GM06990 (cell line): ENCODE measurements around the gene DEPDC4.
"Not testable (repeated sequence)": the region's sequence is repeated elsewhere in the genome, so short reads cannot be mapped to it uniquely, and the experiment has no call there.

Experiments
- DNase-seq: peaks from one replicate; pipeline ENCODE4 v3.0.0-alpha.2; 2011; ENCODE audit not compliant: insufficient read length; ENCODE audit errors: extremely low read depth
- H3K27me3 ChIP-seq: replicated peaks from 2 replicates; pipeline ENCODE4 v1.6.0; 2011; ENCODE audit warnings: low read length; ENCODE audit not compliant: control insufficient read depth, insufficient read depth
- H3K36me3 ChIP-seq: 2 replicates; pipeline ENCODE4 v1.5.1; 2011; ENCODE audit warnings: low read length; ENCODE audit not compliant: control insufficient read depth, insufficient read depth
- H3K4me3 ChIP-seq: replicated peaks from 2 replicates; pipeline ENCODE4 v1.5.1; 2011; ENCODE audit warnings: low read depth, mild to moderate bottlenecking, control low read depth, low read length
- TF ChIP-seq, protein P1 (sequence below): IDR thresholded peaks from 2 replicates; pipeline ENCODE4 v1.5.1; 2011; ENCODE audit warnings: low read length, control low read depth, mild to moderate bottlenecking, inconsistent platforms; ENCODE audit not compliant: insufficient read depth, poor library complexity, severe bottlenecking

DEPDC4 gene

DNA sequence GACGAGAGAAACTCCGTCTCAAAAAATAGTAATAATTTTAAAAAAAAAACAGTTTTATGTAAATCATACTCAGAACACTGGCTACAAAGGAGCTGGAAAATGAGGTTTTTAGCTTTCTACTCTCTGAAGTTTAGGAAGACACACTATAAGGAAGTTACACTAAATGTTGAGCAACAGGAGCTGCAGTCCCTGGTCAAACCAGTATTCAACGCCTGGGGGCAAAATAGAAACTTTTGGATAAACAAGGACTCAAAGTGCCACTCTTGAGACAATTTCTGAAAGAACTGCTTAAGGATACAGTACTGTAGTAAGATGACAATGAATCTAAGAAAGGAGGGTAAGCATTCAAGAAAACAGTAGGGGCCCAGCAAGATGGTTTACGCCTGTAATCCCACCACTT, 37.0 kb downstream of the DEPDC4 start:
- Histone ChIP-seq H3K36me3 (peaks cover 3% of the 10 kb centered on the region), H3K4me3 (no peak overlapping the region), H3K27me3 (no peaks in the 10 kb centered on the region)
- no peak for DNase-seq
- TF ChIP-seq, protein P1, sequence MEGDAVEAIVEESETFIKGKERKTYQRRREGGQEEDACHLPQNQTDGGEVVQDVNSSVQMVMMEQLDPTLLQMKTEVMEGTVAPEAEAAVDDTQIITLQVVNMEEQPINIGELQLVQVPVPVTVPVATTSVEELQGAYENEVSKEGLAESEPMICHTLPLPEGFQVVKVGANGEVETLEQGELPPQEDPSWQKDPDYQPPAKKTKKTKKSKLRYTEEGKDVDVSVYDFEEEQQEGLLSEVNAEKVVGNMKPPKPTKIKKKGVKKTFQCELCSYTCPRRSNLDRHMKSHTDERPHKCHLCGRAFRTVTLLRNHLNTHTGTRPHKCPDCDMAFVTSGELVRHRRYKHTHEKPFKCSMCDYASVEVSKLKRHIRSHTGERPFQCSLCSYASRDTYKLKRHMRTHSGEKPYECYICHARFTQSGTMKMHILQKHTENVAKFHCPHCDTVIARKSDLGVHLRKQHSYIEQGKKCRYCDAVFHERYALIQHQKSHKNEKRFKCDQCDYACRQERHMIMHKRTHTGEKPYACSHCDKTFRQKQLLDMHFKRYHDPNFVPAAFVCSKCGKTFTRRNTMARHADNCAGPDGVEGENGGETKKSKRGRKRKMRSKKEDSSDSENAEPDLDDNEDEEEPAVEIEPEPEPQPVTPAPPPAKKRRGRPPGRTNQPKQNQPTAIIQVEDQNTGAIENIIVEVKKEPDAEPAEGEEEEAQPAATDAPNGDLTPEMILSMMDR = no peak

DNA sequence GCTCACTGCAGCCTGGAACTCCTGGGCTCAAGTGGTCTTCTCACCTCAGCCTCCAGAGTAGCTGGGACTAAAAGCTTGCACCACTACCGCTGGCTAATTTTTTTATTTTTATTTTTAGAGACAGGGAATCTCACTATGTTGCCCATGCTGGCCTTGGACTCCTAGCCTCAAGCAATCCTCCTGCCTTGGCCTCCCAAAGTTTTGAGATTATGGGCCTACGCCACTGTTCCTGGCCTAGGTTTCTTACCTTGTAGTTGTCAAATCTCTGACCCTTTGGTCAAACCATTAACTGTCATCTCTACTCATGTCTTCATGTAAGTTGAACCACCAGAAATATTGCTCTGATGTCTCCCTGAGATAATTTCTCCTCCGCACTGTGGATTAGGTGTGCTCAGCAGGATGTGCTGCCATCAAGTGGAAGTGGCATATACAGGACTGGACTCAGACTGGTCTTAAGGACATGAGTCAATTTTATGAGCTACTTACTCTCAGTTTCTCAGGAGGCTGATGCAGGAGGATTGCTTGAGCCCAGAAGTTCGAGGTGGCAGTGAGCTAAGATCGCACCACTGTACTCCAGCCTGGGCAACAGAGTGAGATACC, 37.7 kb downstream of the DEPDC4 start:
- Histone ChIP-seq H3K4me3 (no peak overlapping the region), H3K27me3 (no peaks in the 10 kb centered on the region), H3K36me3 (peaks cover 3% of the 10 kb centered on the region)
- no peak for DNase-seq
- TF ChIP-seq, protein P1 = no peak

DNA sequence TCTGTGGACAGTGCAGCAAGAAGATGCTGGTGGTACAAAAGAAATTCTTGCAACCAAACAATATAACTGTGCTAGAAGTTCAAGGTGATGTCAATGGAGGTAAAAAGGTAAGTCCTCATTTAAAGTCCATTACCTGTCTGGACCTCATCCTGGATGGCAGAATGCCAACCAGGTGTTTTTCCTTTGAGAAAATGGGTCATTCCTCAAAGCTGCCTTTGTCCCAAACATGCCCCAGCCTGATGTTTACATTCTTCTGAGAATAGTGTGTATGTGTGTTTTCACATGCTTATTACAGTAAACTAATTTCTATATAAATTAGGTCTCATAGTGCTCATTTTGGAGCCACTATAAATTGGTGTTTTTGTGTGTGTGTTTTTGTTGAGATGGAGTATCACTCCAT, 41.4 kb downstream of the DEPDC4 start:
- TF ChIP-seq, protein P1 = no peak
- Histone ChIP-seq H3K36me3 (peaks cover 3% of the 10 kb centered on the region), H3K27me3 (no peaks in the 10 kb centered on the region), H3K4me3 (no peak overlapping the region)
- DNase-seq = no peak

DNA sequence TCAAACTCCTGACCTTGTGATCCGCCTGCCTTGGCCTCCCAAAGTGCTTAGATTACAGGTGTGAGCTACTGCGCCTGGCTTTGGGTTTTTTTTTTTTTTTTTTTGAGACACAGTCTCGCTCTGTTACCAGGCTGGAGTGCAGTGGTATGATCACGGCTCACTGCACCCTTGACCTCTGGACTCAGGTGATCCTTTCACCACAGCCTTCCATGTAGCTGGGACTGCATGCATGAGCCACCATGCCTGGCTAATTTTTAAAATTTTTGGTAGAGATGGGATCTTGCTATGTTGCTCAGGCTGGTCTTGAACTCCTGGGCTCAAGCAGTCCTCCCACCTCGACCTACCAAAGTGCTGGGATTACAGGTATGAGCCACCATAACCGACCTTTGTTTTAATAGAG, 44.7 kb downstream of the DEPDC4 start:
- not testable (repeated sequence) for H3K27me3 ChIP-seq, H3K36me3 ChIP-seq, DNase-seq

DNA sequence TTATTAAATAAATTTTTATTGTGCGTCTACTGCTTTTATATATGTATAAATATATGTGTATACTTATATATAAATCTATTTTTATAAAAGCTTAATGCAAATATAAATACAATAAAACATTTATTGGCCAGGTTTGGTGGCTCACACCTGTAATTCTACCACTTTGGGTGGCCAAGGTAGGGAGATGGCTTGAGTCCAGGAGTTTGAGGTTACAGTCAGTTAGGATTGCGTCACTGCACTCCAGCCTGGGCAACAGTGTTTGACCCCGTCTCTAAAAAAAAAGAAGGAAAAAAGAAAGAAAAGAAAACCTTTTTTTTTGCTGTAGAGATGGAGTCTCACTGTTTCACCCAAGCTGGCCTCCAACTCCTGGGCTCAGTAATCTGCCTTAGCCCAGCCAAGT, 45.4 kb downstream of the DEPDC4 start:
- H3K36me3 ChIP-seq = peaks cover 3% of the 10 kb centered on the region
- no peak for DNase-seq
- H3K4me3 ChIP-seq = no peak overlapping the region
- no peaks in the 10 kb centered on the region for H3K27me3 ChIP-seq
- TF ChIP-seq, protein P1 = no peak

More for the DNA sequence above, 44.7 kb downstream of the DEPDC4 start:
- H3K4me3 ChIP-seq = not testable (repeated sequence)

DNA sequence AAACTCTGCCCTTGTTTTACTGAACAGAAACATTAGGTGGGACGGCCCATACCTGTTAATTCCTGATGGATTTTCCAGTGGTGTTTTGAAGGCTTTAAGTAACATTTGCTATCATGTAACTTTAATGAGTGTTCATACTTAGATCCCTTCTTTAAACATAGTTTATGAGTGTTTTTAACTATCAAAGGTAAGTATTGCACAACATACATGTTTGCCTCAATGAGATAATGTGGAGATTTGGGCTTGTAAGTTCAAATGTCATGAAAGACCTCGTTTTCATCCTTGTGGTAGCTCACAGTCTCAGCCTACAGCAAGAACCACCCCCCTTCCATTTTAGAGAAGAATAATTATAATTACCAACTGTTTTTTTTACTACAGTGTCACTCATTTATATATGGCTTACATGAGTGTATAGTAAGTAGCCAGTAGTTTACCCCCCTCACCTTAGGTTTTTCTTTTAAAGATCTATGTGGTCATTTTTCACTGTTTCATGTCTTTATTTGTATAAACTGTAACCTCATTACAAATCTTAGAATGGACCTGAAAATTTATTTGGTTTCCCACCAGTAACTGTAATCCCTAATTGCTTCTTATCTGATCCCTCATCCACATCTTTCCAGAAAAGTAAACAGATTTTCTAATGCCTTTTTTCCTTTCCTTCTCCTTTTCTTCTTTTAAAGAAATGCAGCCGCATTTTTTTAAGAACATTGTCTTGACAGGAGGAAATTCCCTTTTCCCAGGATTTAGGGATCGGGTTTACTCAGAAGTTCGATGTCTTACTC, 47.4 kb downstream of the DEPDC4 start:
- TF ChIP-seq, protein P1 = no peak
- no peaks in the 10 kb centered on the region; the same call in 1 of the 2 replicates for H3K36me3 ChIP-seq
- no peaks in the 10 kb centered on the region for H3K27me3 ChIP-seq
- no peak for DNase-seq
- H3K4me3 ChIP-seq = no peak overlapping the region
